ENCODE data around the gene PRKAB1.

The PRKAB1 gene

DNA sequence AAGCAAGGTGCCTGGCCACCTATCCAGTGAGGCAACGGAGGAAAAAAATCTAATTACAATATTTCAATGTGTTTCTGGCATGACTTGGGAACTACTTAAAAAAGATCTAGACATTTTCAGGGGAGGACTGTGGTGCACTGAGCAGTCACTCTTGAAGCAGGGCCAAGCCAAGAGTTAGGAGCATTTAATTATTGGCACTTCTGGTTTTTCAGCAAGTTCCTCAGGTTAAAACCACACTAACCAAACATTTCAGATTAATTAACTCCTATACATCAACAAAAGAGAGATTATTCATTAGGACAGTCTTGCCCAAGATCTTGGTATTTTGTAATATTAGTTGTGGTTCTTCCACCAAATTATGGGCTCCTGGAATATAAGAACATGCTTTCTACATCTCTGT, 25.6 kb downstream of the PRKAB1 start:
- Histone ChIP-seq H3F3A (ENCODE audit: insufficient read depth, low read length) (no peaks in the 10 kb centered on the region), H3K27me3 (replicated peaks; ENCODE audit: insufficient read depth, low read length) (no peaks in the 10 kb centered on the region), H3K9me3 (replicated peaks; ENCODE audit: insufficient read depth, low read length) (no peaks in the 10 kb centered on the region), H3K4me1 (ENCODE audit: low read length) (no peaks in the 10 kb centered on the region), H4K20me1 (ENCODE audit: insufficient read depth, low read length) (no peaks in the 10 kb centered on the region), H3K27ac (ENCODE audit: low read length) (no peak overlapping the region), H3K79me2 (ENCODE audit: low read length) (no peaks in the 10 kb centered on the region), H3K4me2 (ENCODE audit: low read depth, low read length) (no peak overlapping the region), H3K4me3 (ENCODE audit: low read length) (no peak overlapping the region), H3K9ac (ENCODE audit: low read length) (no peak overlapping the region), H3K9me2 (replicated peaks; ENCODE audit: insufficient read depth, low read length) (no peaks in the 10 kb centered on the region), H2AFZ (ENCODE audit: low read length) (no peak overlapping the region), H3K36me3 (replicated peaks; ENCODE audit: insufficient read depth, low read length) (no peaks in the 10 kb centered on the region)
- DNase-seq = no peak
- no peak for TF ChIP-seq EZH2phosphoT487 (IDR thresholded peaks at IDR 0.05; ENCODE audit: low read length)

DNA sequence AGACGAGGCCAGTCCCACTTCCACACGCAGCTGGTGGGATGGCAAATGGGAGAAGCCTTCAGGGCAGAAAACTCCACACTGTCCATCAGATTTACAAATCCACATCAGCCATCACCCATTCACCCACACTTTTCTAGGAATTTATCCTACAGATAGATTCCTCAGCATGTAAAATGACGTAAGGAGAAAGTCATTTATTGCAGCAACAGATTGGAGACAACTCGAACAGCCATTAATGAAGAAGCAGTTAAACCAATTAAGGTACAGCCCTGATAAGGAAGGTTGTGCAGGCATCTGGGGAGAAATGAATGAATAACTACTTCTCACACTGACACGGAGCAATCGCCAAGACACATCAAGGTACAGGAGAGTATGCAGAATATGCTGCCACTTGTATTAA, 26.2 kb downstream of the PRKAB1 start:
- Histone ChIP-seq H3K27ac (ENCODE audit: low read length) (no peak overlapping the region), H3K4me2 (ENCODE audit: low read depth, low read length) (no peak overlapping the region), H3K79me2 (ENCODE audit: low read length) (no peaks in the 10 kb centered on the region), H3K4me1 (ENCODE audit: low read length) (no peaks in the 10 kb centered on the region), H3K9me3 (replicated peaks; ENCODE audit: insufficient read depth, low read length) (no peaks in the 10 kb centered on the region), H3K27me3 (replicated peaks; ENCODE audit: insufficient read depth, low read length) (no peaks in the 10 kb centered on the region), H3K9ac (ENCODE audit: low read length) (no peak overlapping the region), H3K36me3 (replicated peaks; ENCODE audit: insufficient read depth, low read length) (no peaks in the 10 kb centered on the region), H4K20me1 (ENCODE audit: insufficient read depth, low read length) (no peaks in the 10 kb centered on the region), H3K4me3 (ENCODE audit: low read length) (no peak overlapping the region), H3F3A (ENCODE audit: insufficient read depth, low read length) (no peaks in the 10 kb centered on the region), H3K9me2 (replicated peaks; ENCODE audit: insufficient read depth, low read length) (no peaks in the 10 kb centered on the region), H2AFZ (ENCODE audit: low read length) (no peak overlapping the region)
- no peak for DNase-seq
- TF ChIP-seq EZH2 (optimal IDR thresholded peaks at IDR 0.05; ENCODE audit: low read depth, low read length) (no peak), EZH2phosphoT487 (IDR thresholded peaks at IDR 0.05; ENCODE audit: low read length) (no peak)
- TF ChIP-seq, protein P1, sequence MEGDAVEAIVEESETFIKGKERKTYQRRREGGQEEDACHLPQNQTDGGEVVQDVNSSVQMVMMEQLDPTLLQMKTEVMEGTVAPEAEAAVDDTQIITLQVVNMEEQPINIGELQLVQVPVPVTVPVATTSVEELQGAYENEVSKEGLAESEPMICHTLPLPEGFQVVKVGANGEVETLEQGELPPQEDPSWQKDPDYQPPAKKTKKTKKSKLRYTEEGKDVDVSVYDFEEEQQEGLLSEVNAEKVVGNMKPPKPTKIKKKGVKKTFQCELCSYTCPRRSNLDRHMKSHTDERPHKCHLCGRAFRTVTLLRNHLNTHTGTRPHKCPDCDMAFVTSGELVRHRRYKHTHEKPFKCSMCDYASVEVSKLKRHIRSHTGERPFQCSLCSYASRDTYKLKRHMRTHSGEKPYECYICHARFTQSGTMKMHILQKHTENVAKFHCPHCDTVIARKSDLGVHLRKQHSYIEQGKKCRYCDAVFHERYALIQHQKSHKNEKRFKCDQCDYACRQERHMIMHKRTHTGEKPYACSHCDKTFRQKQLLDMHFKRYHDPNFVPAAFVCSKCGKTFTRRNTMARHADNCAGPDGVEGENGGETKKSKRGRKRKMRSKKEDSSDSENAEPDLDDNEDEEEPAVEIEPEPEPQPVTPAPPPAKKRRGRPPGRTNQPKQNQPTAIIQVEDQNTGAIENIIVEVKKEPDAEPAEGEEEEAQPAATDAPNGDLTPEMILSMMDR (IDR thresholded peaks at IDR 0.05; ENCODE audit: low read length) = no peak

DNA sequence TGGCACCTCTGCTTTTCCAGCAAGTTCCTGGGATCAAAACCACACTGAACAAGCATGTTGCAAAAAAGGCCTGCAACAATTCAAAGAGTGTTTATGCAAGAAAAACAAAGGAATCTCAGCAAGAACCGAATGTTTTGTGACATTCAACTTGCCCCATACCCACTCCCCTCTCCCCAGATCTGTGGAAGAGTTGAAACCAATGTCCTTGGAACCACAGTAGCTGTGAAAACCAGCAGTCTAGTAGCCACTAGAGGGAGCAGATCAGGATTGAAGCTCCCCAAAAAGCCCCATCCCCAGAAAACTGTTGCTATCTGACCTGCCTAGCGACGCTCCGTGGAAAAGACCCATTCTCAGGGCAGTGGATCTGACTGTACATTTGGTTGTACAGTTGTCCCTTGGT, 27.1 kb downstream of the PRKAB1 start:
- no peak overlapping the region for H2AFZ ChIP-seq (ENCODE audit: low read length)
- H3K4me3 ChIP-seq (ENCODE audit: low read length) = no peak overlapping the region
- no peaks in the 10 kb centered on the region for H3K9me3 ChIP-seq (replicated peaks; ENCODE audit: insufficient read depth, low read length)
- TF ChIP-seq, protein P1 (IDR thresholded peaks at IDR 0.05; ENCODE audit: low read length) = peak; percentile 9; the same call in 1 of the 2 replicates
- no peak for TF ChIP-seq EZH2 (optimal IDR thresholded peaks at IDR 0.05; ENCODE audit: low read depth, low read length)
- no peak for TF ChIP-seq EZH2phosphoT487 (IDR thresholded peaks at IDR 0.05; ENCODE audit: low read length)
- H3K36me3 ChIP-seq (replicated peaks; ENCODE audit: insufficient read depth, low read length) = no peaks in the 10 kb centered on the region
- no peaks in the 10 kb centered on the region for H3K9me2 ChIP-seq (replicated peaks; ENCODE audit: insufficient read depth, low read length)
- no peaks in the 10 kb centered on the region for H3K4me1 ChIP-seq (ENCODE audit: low read length)
- H3F3A ChIP-seq (ENCODE audit: insufficient read depth, low read length) = no peaks in the 10 kb centered on the region
- no peak overlapping the region for H3K9ac ChIP-seq (ENCODE audit: low read length)
- no peak for DNase-seq
- no peak overlapping the region for H3K27ac ChIP-seq (ENCODE audit: low read length)
- H3K27me3 ChIP-seq (replicated peaks; ENCODE audit: insufficient read depth, low read length) = no peaks in the 10 kb centered on the region
- no peaks in the 10 kb centered on the region for H3K79me2 ChIP-seq (ENCODE audit: low read length)
- H4K20me1 ChIP-seq (ENCODE audit: insufficient read depth, low read length) = no peaks in the 10 kb centered on the region
- H3K4me2 ChIP-seq (ENCODE audit: low read depth, low read length) = no peak overlapping the region

DNA sequence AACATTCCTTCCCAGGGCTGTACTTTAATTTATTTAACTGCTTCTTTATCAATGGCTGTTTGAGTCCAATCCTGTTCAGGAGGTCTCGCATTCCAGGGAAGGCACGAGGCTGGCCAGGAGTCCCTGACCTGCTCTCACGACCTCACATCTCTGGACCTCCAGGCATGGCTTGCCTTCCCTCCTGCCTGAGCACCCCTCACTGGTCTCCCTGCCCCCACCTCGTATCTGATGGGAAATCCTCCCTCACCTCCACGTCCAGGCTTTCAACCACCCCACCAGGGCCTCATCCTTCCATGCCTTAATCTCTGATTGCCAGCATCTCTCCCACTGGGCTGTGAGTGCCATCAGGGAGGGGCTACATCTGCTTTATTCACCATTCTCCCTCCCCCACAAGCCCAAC, 29.0 kb downstream of the PRKAB1 start:
- H3K79me2 ChIP-seq (ENCODE audit: low read length) = no peaks in the 10 kb centered on the region
- TF ChIP-seq, protein P1 (IDR thresholded peaks at IDR 0.05; ENCODE audit: low read length) = no peak
- no peak for TF ChIP-seq EZH2 (optimal IDR thresholded peaks at IDR 0.05; ENCODE audit: low read depth, low read length)
- TF ChIP-seq EZH2phosphoT487 (IDR thresholded peaks at IDR 0.05; ENCODE audit: low read length) = no peak
- no peaks in the 10 kb centered on the region for H3K36me3 ChIP-seq (replicated peaks; ENCODE audit: insufficient read depth, low read length)

More for the DNA sequence above, 29.0 kb downstream of the PRKAB1 start:
- H3F3A ChIP-seq (ENCODE audit: insufficient read depth, low read length) = no peaks in the 10 kb centered on the region
- H3K4me3 ChIP-seq (ENCODE audit: low read length) = no peak overlapping the region
- H3K9ac ChIP-seq (ENCODE audit: low read length) = no peak overlapping the region
- H3K27me3 ChIP-seq (replicated peaks; ENCODE audit: insufficient read depth, low read length) = no peaks in the 10 kb centered on the region
- H2AFZ ChIP-seq (ENCODE audit: low read length) = no peak overlapping the region
- H3K9me2 ChIP-seq (replicated peaks; ENCODE audit: insufficient read depth, low read length) = no peaks in the 10 kb centered on the region
- H3K27ac ChIP-seq (ENCODE audit: low read length) = no peak overlapping the region
- no peaks in the 10 kb centered on the region for H3K4me1 ChIP-seq (ENCODE audit: low read length)
- H3K9me3 ChIP-seq (replicated peaks; ENCODE audit: insufficient read depth, low read length) = no peaks in the 10 kb centered on the region
- DNase-seq = no peak
- H3K4me2 ChIP-seq (ENCODE audit: low read depth, low read length) = no peak overlapping the region
- H4K20me1 ChIP-seq (ENCODE audit: insufficient read depth, low read length) = no peaks in the 10 kb centered on the region
